Stomach smooth muscle (tissue), 2 donors: ENCODE results near the gene KRT82.

Experiments used
- H3K27ac ChIP-seq: one replicate; pipeline ENCODE4 v1.7.0; 2013; ENCODE audit warnings: mild to moderate bottlenecking, low read length, inconsistent platforms
- H3K27me3 ChIP-seq, 2 donors: one replicate each; pipeline ENCODE4 v1.7.0; 2013; ENCODE audit warnings: low read length in 2 of 2; ENCODE audit not compliant: insufficient read depth in 2 of 2, control insufficient read depth in 1 of 2
- H3K36me3 ChIP-seq, 2 donors: one replicate each; pipeline ENCODE4 v1.7.0; 2013; ENCODE audit warnings: low read length in 2 of 2; ENCODE audit not compliant: control insufficient read depth in 2 of 2, insufficient read depth in 2 of 2
- H3K4me1 ChIP-seq: one replicate; pipeline ENCODE4 v1.7.0; 2013; ENCODE audit warnings: low read length; ENCODE audit not compliant: control insufficient read depth, insufficient read depth
- H3K4me3 ChIP-seq, 2 donors: one replicate each; pipeline ENCODE4 v1.7.0; 2013; ENCODE audit warnings: low read length in 2 of 2
- H3K9ac ChIP-seq, 2 donors: one replicate each; pipeline ENCODE4 v1.7.0; 2013; ENCODE audit warnings: low read length in 2 of 2, mild to moderate bottlenecking in 1 of 2
- H3K9me3 ChIP-seq, 2 donors: one replicate each; pipeline ENCODE4 v1.7.0; 2013; ENCODE audit warnings: low read length in 2 of 2; ENCODE audit not compliant: control insufficient read depth in 2 of 2
- donor health status: healthy.
- donor health status: Pancreatic carcinoma.

Gene KRT82

GRCh38 chr12:52434760-52435530 lies 28.8 kb upstream of the KRT82 start:
- H3K27ac ChIP-seq = no peak overlapping the region
- H3K4me1 ChIP-seq = peaks cover 4% of the 10 kb centered on the region
- H3K9ac ChIP-seq = no peak overlapping the region
- H3K4me3 ChIP-seq = no peak overlapping the region
- no peaks in the 10 kb centered on the region for H3K9me3 ChIP-seq
- peaks cover 0 to 5% of the 10 kb centered on the region in 2 donors for H3K27me3 ChIP-seq
- no peaks in the 10 kb centered on the region for H3K36me3 ChIP-seq

- H3K9ac ChIP-seq = no peak within 1 kb of the TSS
- peaks cover 0 to 8% of the 10 kb centered on the region in 2 donors for H3K27me3 ChIP-seq
- no peak within 1 kb of the TSS for H3K4me3 ChIP-seq
- no peaks in the 10 kb centered on the region for H3K36me3 ChIP-seq
- H3K27ac ChIP-seq = no peak within 1 kb of the TSS
- no peaks in the 10 kb centered on the region for H3K9me3 ChIP-seq
- peaks cover 4% of the 10 kb centered on the region for H3K4me1 ChIP-seq
Measured at GRCh38 chr12:52434081-52434733, 28.1 kb upstream of the KRT82 start, which contains the start of gene KRT75. KRT75 (minus strand) TSS chr12:52434371; CDS start chr12:52434304, 67 bp downstream.

GRCh38 chr12:52433501-52434080 lies 27.5 kb upstream of the KRT82 start:
- peaks cover 4% of the 10 kb centered on the region for H3K4me1 ChIP-seq
- H3K9me3 ChIP-seq = no peaks in the 10 kb centered on the region
- no peak overlapping the region for H3K4me3 ChIP-seq
- peaks cover 0 to 10% of the 10 kb centered on the region in 2 donors for H3K27me3 ChIP-seq
- H3K9ac ChIP-seq = no peak overlapping the region
- no peak overlapping the region for H3K27ac ChIP-seq
- H3K36me3 ChIP-seq = no peaks in the 10 kb centered on the region

- Histone ChIP-seq H3K36me3 (no peaks in the 10 kb centered on the region), H3K27me3 (peaks cover 0 to 10% of the 10 kb centered on the region in 2 donors), H3K27ac (no peak overlapping the region), H3K9ac (no peak overlapping the region), H3K9me3 (no peaks in the 10 kb centered on the region), H3K4me1 (peaks cover 4% of the 10 kb centered on the region), H3K4me3 (no peak overlapping the region)
Measured at GRCh38 chr12:52432559-52433207, 26.5 kb upstream of the KRT82 start.

- peaks cover 0 to 7% of the 10 kb centered on the region in 2 donors for H3K27me3 ChIP-seq
- no peak overlapping the region for H3K9ac ChIP-seq
- no peaks in the 10 kb centered on the region for H3K36me3 ChIP-seq
- no peak overlapping the region for H3K27ac ChIP-seq
- H3K9me3 ChIP-seq = no peaks in the 10 kb centered on the region
- H3K4me1 ChIP-seq = peaks cover 18% of the 10 kb centered on the region
- H3K4me3 ChIP-seq = no peak overlapping the region
Measured at GRCh38 chr12:52428121-52428520, 22.0 kb upstream of the KRT82 start.

- Histone ChIP-seq H3K4me3 (no peak overlapping the region), H3K27ac (no peak overlapping the region), H3K4me1 (peaks cover 23% of the 10 kb centered on the region), H3K9me3 (no peaks in the 10 kb centered on the region), H3K36me3 (no peaks in the 10 kb centered on the region), H3K9ac (no peak overlapping the region), H3K27me3 (peaks cover 0 to 7% of the 10 kb centered on the region in 2 donors)
Measured at GRCh38 chr12:52427083-52427482, 20.9 kb upstream of the KRT82 start.

- H3K4me3 ChIP-seq = no peak overlapping the region
- H3K9me3 ChIP-seq = no peaks in the 10 kb centered on the region
- H3K9ac ChIP-seq = no peak overlapping the region
- H3K4me1 ChIP-seq = peaks cover 23% of the 10 kb centered on the region
- H3K27me3 ChIP-seq = peaks cover 0 to 7% of the 10 kb centered on the region in 2 donors
- no peaks in the 10 kb centered on the region for H3K36me3 ChIP-seq
- no peak overlapping the region for H3K27ac ChIP-seq
Measured at GRCh38 chr12:52426034-52426433, 19.9 kb upstream of the KRT82 start.

GRCh38 chr12:52425466-52425865 lies 19.3 kb upstream of the KRT82 start:
- H3K27me3 ChIP-seq = peaks cover 0 to 5% of the 10 kb centered on the region in 2 donors
- peaks cover 23% of the 10 kb centered on the region for H3K4me1 ChIP-seq
- H3K36me3 ChIP-seq = no peaks in the 10 kb centered on the region
- no peak overlapping the region for H3K9ac ChIP-seq
- H3K9me3 ChIP-seq = no peaks in the 10 kb centered on the region
- no peak overlapping the region for H3K27ac ChIP-seq
- H3K4me3 ChIP-seq = no peak overlapping the region

GRCh38 chr12:52423661-52424500 lies 17.7 kb upstream of the KRT82 start:
- Histone ChIP-seq H3K27ac (peak overlapping the region; percentile 98), H3K27me3 (no peaks in the 10 kb centered on the region), H3K4me3 (peak overlapping the region in 1 of 2 donors; percentile 8)

GRCh38 chr12:52423035-52423434 lies 16.9 kb upstream of the KRT82 start:
- H3K27me3 ChIP-seq = no peaks in the 10 kb centered on the region
- H3K9me3 ChIP-seq = no peaks in the 10 kb centered on the region
- H3K4me3 ChIP-seq = no peak overlapping the region
- H3K36me3 ChIP-seq = no peaks in the 10 kb centered on the region
- H3K27ac ChIP-seq = peak overlapping the region; percentile 98
- peaks cover 23% of the 10 kb centered on the region for H3K4me1 ChIP-seq
- H3K9ac ChIP-seq = peak overlapping the region; percentile 46 to 68

More at GRCh38 chr12:52423661-52424500, 17.7 kb upstream of the KRT82 start:
- Histone ChIP-seq H3K9me3 (no peaks in the 10 kb centered on the region), H3K4me1 (peaks cover 23% of the 10 kb centered on the region), H3K36me3 (no peaks in the 10 kb centered on the region), H3K9ac (peak overlapping the region; percentile 46 to 68)
